Measurements from ENCODE around the gene GMFB. TPM values are rescaled to one million over a fixed set of nuclear protein-coding genes. Genes with fewer than 3 reads are reported as not detected.
A peak's percentile ranks its signal among the peaks of the same experiment; 100 is the strongest.

The GMFB gene
- polyA plus RNA-seq, 2 of the 4 experiments (the other 2 are of a cell fraction) = 45.5 to 66.7 TPM

- no peak for FAIRE-seq
- no peak for TF ChIP-seq RARB (CRISPR knock-in tag; IDR thresholded peaks at IDR 0.05)
- no peak for TF ChIP-seq JUN (IDR thresholded peaks at IDR 0.05)
- no peak for TF ChIP-seq REST (IDR thresholded peaks at IDR 0.05)
- TF ChIP-seq RCOR1 (IDR thresholded peaks at IDR 0.05; ENCODE audit: low read depth, low read length) = no peak
- TF ChIP-seq PBX3 (IDR thresholded peaks at IDR 0.05) = no peak
- no peak for TF ChIP-seq HOXB5 (CRISPR knock-in tag; IDR thresholded peaks at IDR 0.05)
- TF ChIP-seq ELK1 (IDR thresholded peaks at IDR 0.05; ENCODE audit: low read depth, low read length) = no peak
- TF ChIP-seq CEBPB (IDR thresholded peaks at IDR 0.05) = no peak
- Histone ChIP-seq H3K4me1 (peaks cover 21% of the 10 kb centered on the region; the same call in 2 of the 3 replicates), H3K9me3 (no peaks in the 10 kb centered on the region), H3K4me2 (peak overlapping the region; percentile 87), H3K4me3 (peak overlapping the region; percentile 84), H3K27ac (peak overlapping the region; percentile 95 to 98)
- WGBS (ENCODE audit: missing lambda C conversion rate) = 36% methylated on average over 5 of the region's 5 CpGs
- ATAC-seq = peak; percentile 6 to 8; a peak in 3 of 6 replicates
- POLR2A ChIA-PET = interaction anchor here (2.7 kb wide), 1 partner anchor 20 kb away, joined by 13 read pairs; the partner anchor contains the start of gene CGRRF1
- DNase-seq (ENCODE audit: low read depth in 1 of 2, low spot score in 1 of 2) = no peak
- CTCF ChIA-PET = interaction anchor here (0.7 to 8.0 kb wide), 9 partner anchors 9 to 255 kb away, joined by 3 to 66 read pairs (median 3); partner anchors contain the start of gene CGRRF1
These were observed 521 bp upstream of the GMFB start for GRCh38 chr14:54489318-54489683.

- FAIRE-seq (no peak), ATAC-seq (peak in 1 of 2 experiments; percentile 58; a peak in 2 of 6 replicates), DNase-seq (ENCODE audit: low read depth in 1 of 2, low spot score in 1 of 2) (no peak)
- ChIA-PET CTCF (interaction anchor here (0.7 to 8.0 kb wide), 14 partner anchors 9 to 378 kb away, joined by 3 to 66 read pairs (median 4); partner anchors contain the start of genes CGRRF1 and CNIH1), POLR2A (interaction anchor here (1.0 to 2.7 kb wide), 6 partner anchors 9 to 539 kb away, joined by 3 to 13 read pairs (median 4); partner anchors contain the start of genes CGRRF1, SOCS4 and WDHD1)
- 4% methylated on average over 9 of the region's 9 CpGs for WGBS (ENCODE audit: missing lambda C conversion rate)
- H3K9me3 ChIP-seq = no peaks in the 10 kb centered on the region
- peak overlapping the region; percentile 86 for H3K4me2 ChIP-seq
- H3K4me3 ChIP-seq = peak overlapping the region; percentile 84
- peaks cover 31% of the 10 kb centered on the region for H3K4me1 ChIP-seq
- no peak for TF ChIP-seq ATOH8 (CRISPR knock-in tag; IDR thresholded peaks at IDR 0.05; ENCODE audit: low read depth)
- TF ChIP-seq FOSB (CRISPR knock-in tag; IDR thresholded peaks at IDR 0.05) = 0 out of 2 replicates have a peak, but pooled peaks have one; percentile 49
- H3K27ac ChIP-seq = peak overlapping the region; percentile 95 to 98
These were observed 498 bp downstream of the GMFB start for GRCh38 chr14:54488318-54488645.

- H3K4me1 ChIP-seq = peaks cover 35% of the 10 kb centered on the region
- peak; percentile 53 to 79 for DNase-seq (ENCODE audit: low read depth in 1 of 2, low spot score in 1 of 2)
- no peak for TF ChIP-seq GATA3 (IDR thresholded peaks at IDR 0.05; ENCODE audit: borderline replicate concordance)
- TF ChIP-seq JUN (IDR thresholded peaks at IDR 0.05) = no peak
- TF ChIP-seq MAX (IDR thresholded peaks at IDR 0.05) = no peak
- TF ChIP-seq EHF (CRISPR knock-in tag; IDR thresholded peaks at IDR 0.05) = no peak
- H3K4me2 ChIP-seq = peak overlapping the region; percentile 86
- CTCF ChIA-PET = interaction anchor here (0.8 to 8.0 kb wide), 13 partner anchors 9 to 378 kb away, joined by 3 to 66 read pairs (median 4); partner anchors contain the start of genes CGRRF1 and CNIH1
- no peaks in the 10 kb centered on the region for H3K9me3 ChIP-seq
- peak; percentile 74 to 76; a peak in 5 of 6 replicates for ATAC-seq
- WGBS (ENCODE audit: missing lambda C conversion rate) = 5% methylated on average over 4 of the region's 4 CpGs
- POLR2A ChIA-PET = interaction anchor here (1.2 to 2.7 kb wide), 5 partner anchors 8 to 539 kb away, joined by 3 to 13 read pairs (median 6); partner anchors contain the start of genes CGRRF1, SOCS4 and WDHD1
- H3K27ac ChIP-seq = peak overlapping the region; percentile 95 to 98
- FAIRE-seq = no peak
- H3K4me3 ChIP-seq = peak overlapping the region; percentile 84
These were observed 1.0 kb downstream of the GMFB start for GRCh38 chr14:54487771-54488170.

Measured in A549 (cell line).